Activated CD4-positive, alpha-beta T cell treated with anti-CD3 and anti-CD28 coated beads, Interleukin-2, amount 10 ng/mL, durations not matched to agents 7 days and 5 days (primary cell): ENCODE data around the gene POLN. TPM values are rescaled to one million over a fixed set of nuclear protein-coding genes. Genes with fewer than 3 reads are reported as not detected.

Experiments used
- CTCF ChIA-PET: fragments of 350-600 bp; sonication (Branson Sonifier 250); formaldehyde crosslinking; loops from one replicate; lab custom pipeline; 2021; ENCODE audit warnings: antibody characterized with exemption; lab: Charles Lee
- POLR2A ChIA-PET: fragments of 350-600 bp; sonication (Branson Sonifier 250); formaldehyde crosslinking; loops from one replicate; lab custom pipeline; 2021; ENCODE audit warnings: antibody characterized with exemption; lab: Charles Lee
- DNase-seq: peaks from one replicate; pipeline ENCODE4 v3.0.0-alpha.2; 2020
- H3K27ac Mint-ChIP-seq: one replicate; pipeline ENCODE4 v1.8.0; 2021; ENCODE audit warnings: mild to moderate bottlenecking, moderate library complexity, mixed read lengths
- H3K27me3 Mint-ChIP-seq: one replicate; pipeline ENCODE4 v1.8.0; 2021; ENCODE audit warnings: mixed read lengths
- H3K36me3 Mint-ChIP-seq: one replicate; pipeline ENCODE4 v1.8.0; 2021; ENCODE audit warnings: low read depth, mixed read lengths
- H3K4me1 Mint-ChIP-seq: one replicate; pipeline ENCODE4 v1.8.0; 2021; ENCODE audit warnings: mixed read lengths
- H3K4me3 Mint-ChIP-seq: one replicate; pipeline ENCODE4 v1.8.0; 2021; ENCODE audit warnings: mild to moderate bottlenecking, moderate library complexity, mixed read lengths
- H3K9me3 Mint-ChIP-seq: one replicate; pipeline ENCODE4 v1.8.0; 2021; ENCODE audit warnings: mixed read lengths
- total RNA-seq, 2 experiments: library from RNA; stranded (reverse); gene quantifications; one replicate each; pipeline ENCODE4 v1.2.3, GENCODE V29; 2021

POLN gene
- total RNA-seq, 2 experiments from 2014 or later = 3.3 to 3.8 TPM

- Mint-ChIP-seq H3K4me1 (no peaks in the 10 kb centered on the region), H3K36me3 (no peaks in the 10 kb centered on the region)
- POLR2A ChIA-PET = interaction anchor here (0.6 kb wide), 1 partner anchor 83 kb away, joined by 6 read pairs; no protein-coding TSS in a partner anchor
These were observed 168.7 kb downstream of the POLN start for GRCh38 chr4:2072971-2073807.

GRCh38 chr4:2071912-2072867, 169.7 kb downstream of the POLN start:
- POLR2A ChIA-PET = no interaction called here
- Mint-ChIP-seq H3K9me3 (no peaks in the 10 kb centered on the region), H3K27me3 (no peaks in the 10 kb centered on the region), H3K4me1 (no peaks in the 10 kb centered on the region), H3K27ac (no peak overlapping the region), H3K4me3 (no peak overlapping the region), H3K36me3 (no peaks in the 10 kb centered on the region)
- CTCF ChIA-PET = interaction anchor here (0.6 to 1.2 kb wide), 2 partner anchors 9 to 123 kb away, joined by 3 to 4 read pairs; no protein-coding TSS in a partner anchor
- no peak for DNase-seq

More at GRCh38 chr4:2072971-2073807, 168.7 kb downstream of the POLN start:
- H3K4me3 Mint-ChIP-seq = no peak overlapping the region
- CTCF ChIA-PET = interaction anchor here (1.2 kb wide), 1 partner anchor 10 kb away, joined by 3 read pairs; no protein-coding TSS in a partner anchor
- no peak overlapping the region for H3K27ac Mint-ChIP-seq
- no peak for DNase-seq
- no peaks in the 10 kb centered on the region for H3K27me3 Mint-ChIP-seq
- no peaks in the 10 kb centered on the region for H3K9me3 Mint-ChIP-seq

DNA sequence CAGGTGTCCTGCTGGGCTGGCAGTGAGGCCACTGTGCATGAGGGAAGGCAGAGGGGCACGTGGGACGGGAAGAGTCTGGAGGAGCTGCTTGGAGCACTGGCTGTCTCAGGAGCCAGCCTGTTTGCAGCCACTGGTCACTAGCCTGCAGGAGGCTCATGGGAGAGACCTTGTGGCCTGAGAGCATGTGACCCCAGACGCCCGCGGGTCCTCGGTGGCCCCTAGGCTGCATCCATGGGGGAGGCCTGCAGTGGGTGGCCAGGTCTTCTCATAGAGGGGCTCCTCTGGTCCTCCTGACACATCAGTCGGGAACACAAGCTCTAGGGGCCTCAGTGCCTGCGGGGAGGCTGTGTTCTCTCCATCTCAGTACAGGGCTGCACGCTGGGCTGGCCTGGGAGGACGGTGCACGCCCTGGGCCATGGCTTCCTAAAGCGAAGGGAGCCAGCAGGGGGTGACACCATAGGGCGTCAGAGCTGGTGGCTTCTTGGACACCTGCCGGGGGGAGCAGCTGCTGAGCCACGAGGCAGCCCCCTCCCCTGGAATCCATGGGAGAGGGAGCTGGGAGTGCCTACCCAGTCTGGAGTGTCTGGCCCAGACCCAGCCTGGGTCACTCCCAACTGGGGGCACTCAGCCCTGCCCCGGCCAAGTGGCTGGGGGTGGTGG, 170.5 kb downstream of the POLN start:
- H3K4me3 Mint-ChIP-seq = no peak overlapping the region
- no peaks in the 10 kb centered on the region for H3K4me1 Mint-ChIP-seq
- no peak overlapping the region for H3K27ac Mint-ChIP-seq
- H3K9me3 Mint-ChIP-seq = no peaks in the 10 kb centered on the region
- DNase-seq = no peak
- no peaks in the 10 kb centered on the region for H3K27me3 Mint-ChIP-seq
- no peaks in the 10 kb centered on the region for H3K36me3 Mint-ChIP-seq
- POLR2A ChIA-PET = no interaction called here
- CTCF ChIA-PET = interaction anchor here (0.6 to 1.2 kb wide), 2 partner anchors 8 to 124 kb away, joined by 3 to 4 read pairs; no protein-coding TSS in a partner anchor

DNA sequence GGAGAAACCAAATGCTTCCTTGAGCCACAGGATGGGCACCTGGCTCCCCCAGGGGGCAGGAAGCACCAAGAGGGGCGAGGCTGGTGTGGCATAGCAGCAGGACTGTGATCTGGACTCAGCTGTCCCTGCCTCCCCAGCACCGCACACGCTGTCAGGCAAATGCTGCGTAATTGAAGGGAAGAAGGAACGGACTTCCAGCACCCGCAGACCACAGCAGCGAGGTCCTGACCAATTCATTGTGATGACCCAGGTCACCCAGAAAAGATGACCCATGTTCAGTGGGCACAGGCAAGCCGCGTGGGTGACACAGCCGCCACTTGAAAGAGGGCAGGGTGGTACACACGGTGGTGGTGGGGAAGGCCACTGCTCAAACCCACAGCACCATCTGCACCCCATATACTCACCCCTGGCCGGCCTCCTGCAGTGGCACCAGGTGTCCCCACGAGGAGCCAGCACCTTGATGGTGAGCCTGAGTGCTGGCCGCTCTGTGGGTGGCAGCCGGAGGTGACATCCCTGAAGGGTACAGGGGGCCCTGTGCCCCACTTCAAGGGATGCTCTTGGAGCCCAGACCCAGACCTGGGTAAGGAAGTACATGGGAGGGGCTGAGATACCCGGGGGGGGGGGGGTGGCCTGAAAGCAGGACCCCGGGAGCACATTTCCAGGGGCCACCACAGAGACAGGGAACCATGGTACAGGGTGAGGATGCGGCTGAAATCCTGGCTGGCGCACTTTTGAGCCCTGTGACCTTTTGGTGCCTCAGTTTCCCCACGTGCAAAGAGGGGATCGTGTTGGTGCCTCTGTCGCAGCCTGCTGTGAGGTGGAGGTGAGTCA, 171.3 kb downstream of the POLN start:
- no peaks in the 10 kb centered on the region for H3K27me3 Mint-ChIP-seq
- CTCF ChIA-PET = no interaction called here
- POLR2A ChIA-PET = no interaction called here
- H3K4me1 Mint-ChIP-seq = no peaks in the 10 kb centered on the region
- DNase-seq = no peak
- no peak overlapping the region for H3K4me3 Mint-ChIP-seq
- H3K9me3 Mint-ChIP-seq = no peaks in the 10 kb centered on the region
- H3K27ac Mint-ChIP-seq = no peak overlapping the region
- no peaks in the 10 kb centered on the region for H3K36me3 Mint-ChIP-seq

- Mint-ChIP-seq H3K27me3 (no peaks in the 10 kb centered on the region), H3K9me3 (no peaks in the 10 kb centered on the region), H3K27ac (no peak overlapping the region), H3K4me3 (no peak overlapping the region), H3K4me1 (no peaks in the 10 kb centered on the region), H3K36me3 (no peaks in the 10 kb centered on the region)
- CTCF ChIA-PET = interaction anchor here (0.6 kb wide), 1 partner anchor 120 kb away, joined by 3 read pairs; no protein-coding TSS in a partner anchor
- no peak for DNase-seq
- POLR2A ChIA-PET = no interaction called here
These were observed 171.9 kb downstream of the POLN start for GRCh38 chr4:2069986-2070385.

DNA sequence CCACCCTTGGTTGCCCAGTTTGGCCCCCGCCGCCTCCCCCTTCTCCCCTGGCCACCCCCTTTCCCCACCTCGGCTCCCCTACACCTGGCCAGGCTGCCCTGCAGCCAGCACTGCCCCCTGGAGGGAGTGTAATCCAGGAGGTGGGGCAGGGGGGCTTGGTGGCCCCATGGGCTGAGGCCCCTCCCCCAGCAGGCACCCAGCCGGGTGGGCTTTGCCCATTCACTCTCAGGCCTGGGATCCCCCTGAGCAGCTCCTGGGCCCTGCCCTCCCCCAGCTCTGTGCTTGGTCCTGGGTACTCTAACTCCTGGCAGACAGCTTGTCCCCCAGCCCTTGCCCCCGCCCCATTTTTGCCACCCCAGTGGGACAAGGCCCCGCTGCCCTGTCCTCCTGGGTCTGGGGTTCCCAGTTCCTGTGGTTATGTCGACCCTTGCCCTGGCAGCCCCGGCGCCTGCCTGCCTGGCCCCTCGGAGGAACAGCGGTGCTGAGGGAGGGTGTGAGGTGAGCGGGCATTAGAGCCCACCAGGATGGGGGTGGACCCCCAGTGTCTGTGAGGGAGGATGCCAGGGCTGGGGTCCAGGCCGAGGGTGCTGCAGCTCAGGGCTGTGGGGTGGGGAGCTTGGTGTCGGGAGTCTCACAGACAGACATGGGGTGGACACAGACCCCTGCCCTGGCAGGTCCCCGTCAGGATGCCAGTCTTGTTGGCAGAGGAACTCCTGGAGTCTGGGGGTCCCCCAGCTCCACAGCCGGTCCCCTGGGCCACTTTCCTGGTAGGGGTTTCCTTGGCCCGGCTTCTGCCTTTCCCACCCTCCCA, 172.6 kb downstream of the POLN start:
- CTCF ChIA-PET = interaction anchor here (0.6 kb wide), 1 partner anchor 121 kb away, joined by 3 read pairs; no protein-coding TSS in a partner anchor

DNA sequence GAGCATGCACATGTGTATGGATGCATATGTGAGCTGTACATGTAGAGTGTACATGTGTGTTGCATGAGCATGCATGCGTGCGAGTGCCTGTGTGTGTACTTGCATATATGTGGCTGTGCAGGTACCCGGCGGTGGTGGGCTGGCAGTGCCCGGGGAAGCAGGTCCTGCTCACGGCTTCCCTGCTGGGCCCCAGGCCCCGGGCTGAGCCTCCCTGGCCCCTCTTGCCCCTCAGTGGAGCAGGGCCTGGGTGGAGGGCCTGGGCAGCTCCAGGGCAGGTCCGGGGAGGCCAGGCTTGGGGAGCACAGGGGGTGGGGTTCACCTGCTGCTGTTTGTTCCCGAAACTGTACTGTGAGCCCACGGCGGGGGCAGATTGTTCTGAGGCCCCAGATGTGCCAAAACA, 173.4 kb downstream of the POLN start:
- H3K9me3 Mint-ChIP-seq = no peaks in the 10 kb centered on the region
- POLR2A ChIA-PET = no interaction called here
- no peaks in the 10 kb centered on the region for H3K4me1 Mint-ChIP-seq

More for the DNA sequence above, 172.6 kb downstream of the POLN start:
- Mint-ChIP-seq H3K36me3 (no peaks in the 10 kb centered on the region), H3K27me3 (no peaks in the 10 kb centered on the region), H3K4me1 (no peaks in the 10 kb centered on the region), H3K9me3 (no peaks in the 10 kb centered on the region), H3K27ac (no peak overlapping the region), H3K4me3 (no peak overlapping the region)
- POLR2A ChIA-PET = no interaction called here
- no peak for DNase-seq

DNA sequence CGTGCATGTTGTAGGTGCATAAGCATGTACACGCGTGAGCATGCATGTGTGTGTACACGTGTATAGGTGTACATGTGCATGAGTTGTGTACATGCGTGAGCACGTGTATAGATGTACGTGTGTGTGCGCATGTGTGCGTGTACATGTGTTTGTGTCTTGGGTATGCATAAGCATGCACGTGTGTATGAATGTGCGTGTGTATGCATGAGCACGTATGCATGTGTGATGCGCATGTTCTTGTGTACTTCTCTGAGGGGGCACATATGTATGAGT, 173.8 kb downstream of the POLN start:
- DNase-seq = no peak
- Mint-ChIP-seq H3K4me3 (no peak overlapping the region), H3K4me1 (no peaks in the 10 kb centered on the region), H3K36me3 (no peaks in the 10 kb centered on the region), H3K9me3 (no peaks in the 10 kb centered on the region), H3K27ac (no peak overlapping the region), H3K27me3 (no peaks in the 10 kb centered on the region)
- ChIA-PET CTCF (no interaction called here), POLR2A (no interaction called here)

More for the DNA sequence above, 173.4 kb downstream of the POLN start:
- Mint-ChIP-seq H3K27me3 (no peaks in the 10 kb centered on the region), H3K27ac (no peak overlapping the region), H3K4me3 (no peak overlapping the region), H3K36me3 (no peaks in the 10 kb centered on the region)
- DNase-seq = no peak
- CTCF ChIA-PET = no interaction called here

- H3K27me3 Mint-ChIP-seq = no peaks in the 10 kb centered on the region
- ChIA-PET POLR2A (no interaction called here), CTCF (no interaction called here)
- no peaks in the 10 kb centered on the region for H3K4me1 Mint-ChIP-seq
- H3K9me3 Mint-ChIP-seq = no peaks in the 10 kb centered on the region
- no peak overlapping the region for H3K4me3 Mint-ChIP-seq
- H3K36me3 Mint-ChIP-seq = no peaks in the 10 kb centered on the region
- DNase-seq = no peak
- H3K27ac Mint-ChIP-seq = no peak overlapping the region
These were observed 174.3 kb downstream of the POLN start for GRCh38 chr4:2067446-2068197.

- DNase-seq = no peak
- POLR2A ChIA-PET = no interaction called here
- H3K36me3 Mint-ChIP-seq = no peaks in the 10 kb centered on the region
- H3K4me3 Mint-ChIP-seq = no peak overlapping the region
- H3K27ac Mint-ChIP-seq = no peak overlapping the region
- H3K4me1 Mint-ChIP-seq = no peaks in the 10 kb centered on the region
- CTCF ChIA-PET = no interaction called here
- no peaks in the 10 kb centered on the region for H3K9me3 Mint-ChIP-seq
- peaks cover 2% of the 10 kb centered on the region for H3K27me3 Mint-ChIP-seq
These were observed 175.1 kb downstream of the POLN start for GRCh38 chr4:2066571-2067445.
